ENCODE measurements around the gene C6orf132. TPM values are rescaled to one million over a fixed set of nuclear protein-coding genes. Genes with fewer than 3 reads are reported as not detected.

C6orf132 gene
- total RNA-seq, 1 experiment from 2014 or later: 31.9 TPM

GRCh38 chr6:42179261-42179944, 37.0 kb upstream of the C6orf132 start:
- H3K27me3 Mint-ChIP-seq (ENCODE audit: insufficient read depth, unreplicated experiment): no peaks in the 10 kb centered on the region
- DNase-seq (ENCODE audit: unreplicated experiment): no peak
- intact Hi-C loops (cut with micrococcal nuclease): no loop called here
- POLR2A ChIA-PET: interaction anchor here (1.7 kb wide), 1 partner anchor 84 kb away, joined by 3 read pairs; no protein-coding TSS in a partner anchor
- H3K27ac Mint-ChIP-seq (ENCODE audit: low read depth, unreplicated experiment): no peak overlapping the region
- TF ChIP-seq, protein P1, sequence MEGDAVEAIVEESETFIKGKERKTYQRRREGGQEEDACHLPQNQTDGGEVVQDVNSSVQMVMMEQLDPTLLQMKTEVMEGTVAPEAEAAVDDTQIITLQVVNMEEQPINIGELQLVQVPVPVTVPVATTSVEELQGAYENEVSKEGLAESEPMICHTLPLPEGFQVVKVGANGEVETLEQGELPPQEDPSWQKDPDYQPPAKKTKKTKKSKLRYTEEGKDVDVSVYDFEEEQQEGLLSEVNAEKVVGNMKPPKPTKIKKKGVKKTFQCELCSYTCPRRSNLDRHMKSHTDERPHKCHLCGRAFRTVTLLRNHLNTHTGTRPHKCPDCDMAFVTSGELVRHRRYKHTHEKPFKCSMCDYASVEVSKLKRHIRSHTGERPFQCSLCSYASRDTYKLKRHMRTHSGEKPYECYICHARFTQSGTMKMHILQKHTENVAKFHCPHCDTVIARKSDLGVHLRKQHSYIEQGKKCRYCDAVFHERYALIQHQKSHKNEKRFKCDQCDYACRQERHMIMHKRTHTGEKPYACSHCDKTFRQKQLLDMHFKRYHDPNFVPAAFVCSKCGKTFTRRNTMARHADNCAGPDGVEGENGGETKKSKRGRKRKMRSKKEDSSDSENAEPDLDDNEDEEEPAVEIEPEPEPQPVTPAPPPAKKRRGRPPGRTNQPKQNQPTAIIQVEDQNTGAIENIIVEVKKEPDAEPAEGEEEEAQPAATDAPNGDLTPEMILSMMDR (IDR thresholded peaks at IDR 0.05; ENCODE audit: unreplicated experiment): no peak
- BruUV-seq (replicated peaks): no TSS peak
- no peak overlapping the region for H3K4me3 Mint-ChIP-seq (ENCODE audit: unreplicated experiment)
- CTCF ChIA-PET: interaction anchor here (1.1 kb wide), 1 partner anchor 368 kb away, joined by 4 read pairs; no protein-coding TSS in a partner anchor
- H3K4me1 Mint-ChIP-seq (ENCODE audit: insufficient read depth, unreplicated experiment): no peaks in the 10 kb centered on the region
- H3K36me3 Mint-ChIP-seq (ENCODE audit: insufficient read depth, unreplicated experiment): no peaks in the 10 kb centered on the region
- H3K9me3 Mint-ChIP-seq (ENCODE audit: unreplicated experiment): no peaks in the 10 kb centered on the region

DNA sequence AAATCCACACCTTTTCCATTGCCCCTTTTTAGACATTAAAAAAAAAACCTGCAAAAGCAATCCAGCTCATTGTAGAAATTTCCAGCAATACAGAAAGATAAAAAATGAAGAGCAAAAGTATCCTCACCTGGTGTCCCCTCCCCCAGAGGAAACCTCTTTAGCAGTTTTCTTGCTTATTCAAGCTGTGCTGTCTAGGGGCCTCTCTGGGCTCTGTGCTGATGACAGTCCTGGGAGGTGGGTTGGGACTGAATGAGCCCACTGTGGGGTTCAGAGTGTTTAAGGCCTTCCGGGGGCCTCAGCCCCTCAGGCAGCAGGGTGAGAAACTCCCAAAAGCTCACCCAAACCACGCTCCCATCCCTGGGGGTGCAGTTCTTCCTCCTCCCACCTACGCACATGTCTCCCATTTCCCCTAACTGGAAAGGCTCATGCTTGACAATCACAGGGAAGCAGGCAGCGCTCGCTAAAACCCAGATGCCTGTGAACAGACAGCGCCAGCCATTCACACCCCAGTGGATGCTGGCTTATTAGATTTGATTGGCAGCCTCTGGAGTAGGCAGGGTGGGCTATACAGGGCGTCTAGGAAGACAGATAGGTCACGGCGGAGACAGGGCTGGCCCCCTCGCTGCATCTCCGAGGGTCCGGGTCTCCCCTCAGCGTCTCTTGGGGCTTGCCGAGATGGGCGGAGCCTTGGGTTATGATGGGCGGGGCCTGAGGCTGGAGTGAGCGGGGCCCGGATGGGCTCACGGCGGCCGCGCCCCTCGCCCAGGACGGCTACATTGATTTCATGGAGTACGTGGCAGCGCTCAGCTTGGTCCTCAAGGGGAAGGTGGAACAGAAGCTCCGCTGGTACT, 35.3 kb upstream of the C6orf132 start:
- Mint-ChIP-seq H3K36me3 (ENCODE audit: insufficient read depth, unreplicated experiment) (no peaks in the 10 kb centered on the region), H3K27ac (ENCODE audit: low read depth, unreplicated experiment) (no peak overlapping the region), H3K4me3 (ENCODE audit: unreplicated experiment) (no peak overlapping the region), H3K9me3 (ENCODE audit: unreplicated experiment) (no peaks in the 10 kb centered on the region), H3K4me1 (ENCODE audit: insufficient read depth, unreplicated experiment) (no peaks in the 10 kb centered on the region), H3K27me3 (ENCODE audit: insufficient read depth, unreplicated experiment) (no peaks in the 10 kb centered on the region)
- no TSS peak for BruUV-seq (replicated peaks)
- TF ChIP-seq, protein P1 (IDR thresholded peaks at IDR 0.05; ENCODE audit: unreplicated experiment): no peak
- intact Hi-C loops (cut with micrococcal nuclease): no loop called here
- ChIA-PET POLR2A (interaction anchor here (0.7 kb wide), 1 partner anchor 12 kb away, joined by 3 read pairs; no protein-coding TSS in a partner anchor), CTCF (interaction anchor here (0.7 to 1.3 kb wide), 4 partner anchors 17 to 369 kb away, joined by 3 read pairs; no protein-coding TSS in a partner anchor)
- no peak for DNase-seq (ENCODE audit: unreplicated experiment)

- ChIA-PET POLR2A (no interaction called here), CTCF (interaction anchor here (1.0 to 1.3 kb wide), 3 partner anchors 16 to 370 kb away, joined by 3 read pairs; no protein-coding TSS in a partner anchor)
- Mint-ChIP-seq H3K27ac (ENCODE audit: low read depth, unreplicated experiment) (no peak overlapping the region), H3K4me1 (ENCODE audit: insufficient read depth, unreplicated experiment) (no peaks in the 10 kb centered on the region), H3K27me3 (ENCODE audit: insufficient read depth, unreplicated experiment) (no peaks in the 10 kb centered on the region), H3K4me3 (ENCODE audit: unreplicated experiment) (no peak overlapping the region), H3K36me3 (ENCODE audit: insufficient read depth, unreplicated experiment) (no peaks in the 10 kb centered on the region), H3K9me3 (ENCODE audit: unreplicated experiment) (no peaks in the 10 kb centered on the region)
- TF ChIP-seq, protein P1 (IDR thresholded peaks at IDR 0.05; ENCODE audit: unreplicated experiment): no peak
- DNase-seq (ENCODE audit: unreplicated experiment): no peak
- no TSS peak for BruUV-seq (replicated peaks)
- intact Hi-C loops (cut with micrococcal nuclease): no loop called here
Measured at GRCh38 chr6:42176981-42177380, 34.6 kb upstream of the C6orf132 start.

DNA sequence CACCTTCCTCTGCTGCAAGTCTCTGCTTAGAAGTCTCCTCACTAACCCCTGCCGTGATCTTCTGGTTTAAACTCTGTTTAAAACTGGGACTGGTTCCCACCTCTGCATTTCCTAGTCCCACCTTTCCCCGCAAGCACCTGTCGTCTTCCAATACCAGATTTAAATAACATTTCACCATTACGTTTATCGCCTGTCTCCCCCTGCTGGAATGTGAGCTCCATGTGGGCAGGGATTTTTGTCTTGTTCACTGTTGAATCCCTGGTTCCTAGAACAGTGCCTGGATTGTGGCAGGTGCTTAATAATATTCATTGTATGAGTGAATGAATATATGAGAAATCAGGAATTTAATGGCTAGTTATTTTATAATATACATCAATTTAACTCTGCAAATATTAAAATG, 33.4 kb upstream of the C6orf132 start:
- peak; percentile 23 for DNase-seq (ENCODE audit: unreplicated experiment)

More for the DNA sequence above, 33.4 kb upstream of the C6orf132 start:
- CTCF ChIA-PET: no interaction called here
- H3K9me3 Mint-ChIP-seq (ENCODE audit: unreplicated experiment): no peaks in the 10 kb centered on the region
- no peaks in the 10 kb centered on the region for H3K36me3 Mint-ChIP-seq (ENCODE audit: insufficient read depth, unreplicated experiment)
- no TSS peak for BruUV-seq (replicated peaks)
- POLR2A ChIA-PET: no interaction called here
- no peak overlapping the region for H3K27ac Mint-ChIP-seq (ENCODE audit: low read depth, unreplicated experiment)
- no peaks in the 10 kb centered on the region for H3K4me1 Mint-ChIP-seq (ENCODE audit: insufficient read depth, unreplicated experiment)
- no peak overlapping the region for H3K4me3 Mint-ChIP-seq (ENCODE audit: unreplicated experiment)
- H3K27me3 Mint-ChIP-seq (ENCODE audit: insufficient read depth, unreplicated experiment): no peaks in the 10 kb centered on the region
- TF ChIP-seq, protein P1 (IDR thresholded peaks at IDR 0.05; ENCODE audit: unreplicated experiment): no peak
- intact Hi-C loops (cut with micrococcal nuclease): no loop called here

Measured in MCF 10A (cell line).